AG09319 (cell line): ENCODE results near the gene UGGT2.

ENCODE experiments used
- DNase-seq: peaks from one replicate; pipeline ENCODE4 v3.0.0-alpha.2; 2010; ENCODE audit warnings: low read depth; ENCODE audit errors: extremely low read depth
- CTCF ChIP-seq: IDR thresholded peaks from 2 replicates; pipeline ENCODE4 v1.5.1; 2011; ENCODE audit warnings: low read depth, mild to moderate bottlenecking, inconsistent platforms, low read length, moderate library complexity

UGGT2 gene

GRCh38 chr13:96041326-96042110, 11.7 kb downstream of the UGGT2 start:
- no peak for TF ChIP-seq CTCF
- DNase-seq, result no peak

GRCh38 chr13:96036515-96036914, 16.7 kb downstream of the UGGT2 start:
- no peak for TF ChIP-seq CTCF
- DNase-seq, result no peak

GRCh38 chr13:96034662-96035061, 18.5 kb downstream of the UGGT2 start:
- no peak for DNase-seq
- no peak for TF ChIP-seq CTCF

- TF ChIP-seq CTCF, result no peak
- DNase-seq, result no peak
Observed at GRCh38 chr13:96033220-96034015, 19.8 kb downstream of the UGGT2 start.

- TF ChIP-seq CTCF, result no peak
- no peak for DNase-seq
Observed at GRCh38 chr13:96032717-96033116, 20.5 kb downstream of the UGGT2 start.

GRCh38 chr13:96029002-96029401, 24.2 kb downstream of the UGGT2 start:
- TF ChIP-seq CTCF, result no peak
- no peak for DNase-seq

- TF ChIP-seq CTCF, result no peak
- no peak for DNase-seq
Observed at GRCh38 chr13:96027496-96027895, 25.7 kb downstream of the UGGT2 start.
